IPS-18a (cell line): ENCODE data around the gene SHB.

Experiments used
- H3K27ac ChIP-seq: one replicate; pipeline ENCODE4 v1.5.1; 2013; ENCODE audit warnings: low read length
- H3K27me3 ChIP-seq: one replicate; pipeline ENCODE4 v1.6.1; 2013; ENCODE audit warnings: mild to moderate bottlenecking, low read length; ENCODE audit not compliant: control insufficient read depth, insufficient read depth
- H3K36me3 ChIP-seq: one replicate; pipeline ENCODE4 v1.6.1; 2013; ENCODE audit warnings: low read depth, low read length; ENCODE audit not compliant: control insufficient read depth
- H3K4me1 ChIP-seq: one replicate; pipeline ENCODE4 v1.6.1; 2013; ENCODE audit warnings: low read depth, low read length; ENCODE audit not compliant: control insufficient read depth
- H3K4me3 ChIP-seq: one replicate; pipeline ENCODE4 v1.5.1; 2013; ENCODE audit warnings: low read length
- H3K9ac ChIP-seq: one replicate; pipeline ENCODE4 v1.6.1; 2013; ENCODE audit warnings: mild to moderate bottlenecking, low read length, moderate library complexity
- H3K9me3 ChIP-seq: one replicate; pipeline ENCODE4 v1.6.1; 2013; ENCODE audit warnings: low read depth, low read length; ENCODE audit not compliant: control insufficient read depth

Gene SHB

GRCh38 chr9:38103340-38103739 lies 34.3 kb upstream of the SHB start:
- H3K27me3 ChIP-seq: no peaks in the 10 kb centered on the region
- H3K4me1 ChIP-seq: no peaks in the 10 kb centered on the region
- H3K9me3 ChIP-seq: no peaks in the 10 kb centered on the region
- H3K4me3 ChIP-seq: no peak overlapping the region
- H3K27ac ChIP-seq: no peak overlapping the region
- no peak overlapping the region for H3K9ac ChIP-seq
- H3K36me3 ChIP-seq: no peaks in the 10 kb centered on the region

- Histone ChIP-seq H3K4me3 (no peak overlapping the region), H3K9ac (no peak overlapping the region), H3K27me3 (no peaks in the 10 kb centered on the region), H3K4me1 (no peaks in the 10 kb centered on the region), H3K27ac (no peak overlapping the region), H3K9me3 (no peaks in the 10 kb centered on the region), H3K36me3 (no peaks in the 10 kb centered on the region)
Measured at GRCh38 chr9:38101423-38101822, 32.4 kb upstream of the SHB start.

- Histone ChIP-seq H3K27me3 (no peaks in the 10 kb centered on the region), H3K9ac (no peak overlapping the region), H3K27ac (no peak overlapping the region)
Measured at GRCh38 chr9:38096238-38096805, 27.3 kb upstream of the SHB start.

GRCh38 chr9:38094165-38094564 lies 25.1 kb upstream of the SHB start:
- Histone ChIP-seq H3K9me3 (no peaks in the 10 kb centered on the region), H3K27ac (no peak overlapping the region), H3K36me3 (no peaks in the 10 kb centered on the region), H3K4me1 (peaks cover 9% of the 10 kb centered on the region), H3K9ac (no peak overlapping the region), H3K27me3 (no peaks in the 10 kb centered on the region), H3K4me3 (no peak overlapping the region)

More at GRCh38 chr9:38096238-38096805, 27.3 kb upstream of the SHB start:
- Histone ChIP-seq H3K4me1 (no peaks in the 10 kb centered on the region), H3K36me3 (no peaks in the 10 kb centered on the region), H3K4me3 (no peak overlapping the region), H3K9me3 (no peaks in the 10 kb centered on the region)

GRCh38 chr9:38092656-38093055 lies 23.6 kb upstream of the SHB start:
- H3K9me3 ChIP-seq: no peaks in the 10 kb centered on the region
- peaks cover 9% of the 10 kb centered on the region for H3K4me1 ChIP-seq
- H3K9ac ChIP-seq: no peak overlapping the region
- no peak overlapping the region for H3K4me3 ChIP-seq
- H3K27ac ChIP-seq: no peak overlapping the region
- H3K36me3 ChIP-seq: no peaks in the 10 kb centered on the region
- H3K27me3 ChIP-seq: no peaks in the 10 kb centered on the region

GRCh38 chr9:38092200-38092524 lies 23.1 kb upstream of the SHB start:
- no peaks in the 10 kb centered on the region for H3K9me3 ChIP-seq
- no peak overlapping the region for H3K27ac ChIP-seq
- H3K4me1 ChIP-seq: peaks cover 9% of the 10 kb centered on the region
- no peaks in the 10 kb centered on the region for H3K27me3 ChIP-seq
- H3K9ac ChIP-seq: no peak overlapping the region
- H3K36me3 ChIP-seq: no peaks in the 10 kb centered on the region
- no peak overlapping the region for H3K4me3 ChIP-seq

GRCh38 chr9:38091310-38092199 lies 22.5 kb upstream of the SHB start:
- H3K9ac ChIP-seq: no peak overlapping the region
- H3K36me3 ChIP-seq: no peaks in the 10 kb centered on the region
- H3K27ac ChIP-seq: no peak overlapping the region

GRCh38 chr9:38090170-38090569 lies 21.1 kb upstream of the SHB start:
- Histone ChIP-seq H3K36me3 (no peaks in the 10 kb centered on the region), H3K4me1 (peaks cover 9% of the 10 kb centered on the region), H3K4me3 (no peak overlapping the region), H3K9me3 (no peaks in the 10 kb centered on the region), H3K27me3 (no peaks in the 10 kb centered on the region), H3K27ac (no peak overlapping the region), H3K9ac (no peak overlapping the region)

More at GRCh38 chr9:38091310-38092199, 22.5 kb upstream of the SHB start:
- H3K4me1 ChIP-seq: peaks cover 9% of the 10 kb centered on the region
- no peaks in the 10 kb centered on the region for H3K9me3 ChIP-seq
- no peak overlapping the region for H3K4me3 ChIP-seq
- H3K27me3 ChIP-seq: no peaks in the 10 kb centered on the region

- Histone ChIP-seq H3K36me3 (no peaks in the 10 kb centered on the region), H3K9me3 (no peaks in the 10 kb centered on the region), H3K4me3 (no peak overlapping the region), H3K27me3 (no peaks in the 10 kb centered on the region), H3K27ac (no peak overlapping the region), H3K9ac (no peak overlapping the region), H3K4me1 (peaks cover 9% of the 10 kb centered on the region)
Measured at GRCh38 chr9:38089387-38090165, 20.5 kb upstream of the SHB start.

GRCh38 chr9:38088006-38088925 lies 19.2 kb upstream of the SHB start:
- H3K9me3 ChIP-seq: no peaks in the 10 kb centered on the region
- peaks cover 17% of the 10 kb centered on the region for H3K4me1 ChIP-seq
- H3K36me3 ChIP-seq: no peaks in the 10 kb centered on the region
- no peak overlapping the region for H3K27ac ChIP-seq
- H3K4me3 ChIP-seq: no peak overlapping the region
- no peak overlapping the region for H3K9ac ChIP-seq
- no peaks in the 10 kb centered on the region for H3K27me3 ChIP-seq

- Histone ChIP-seq H3K9ac (no peak overlapping the region), H3K27ac (no peak overlapping the region), H3K4me3 (no peak overlapping the region), H3K4me1 (peaks cover 25% of the 10 kb centered on the region), H3K36me3 (no peaks in the 10 kb centered on the region), H3K27me3 (no peaks in the 10 kb centered on the region), H3K9me3 (no peaks in the 10 kb centered on the region)
Measured at GRCh38 chr9:38086496-38086895, 17.5 kb upstream of the SHB start.
